Measurements from ENCODE around the gene COL13A1.

GRCh38 chr10:69795242-69795934, 6.3 kb upstream of the COL13A1 start:
- TF ChIP-seq POLR2AphosphoS5 (IDR thresholded peaks at IDR 0.05) (no peak), EP300 (IDR thresholded peaks at IDR 0.05) (no peak), POLR2A (IDR thresholded peaks at IDR 0.05) (no peak)
- TF ChIP-seq, protein P1, sequence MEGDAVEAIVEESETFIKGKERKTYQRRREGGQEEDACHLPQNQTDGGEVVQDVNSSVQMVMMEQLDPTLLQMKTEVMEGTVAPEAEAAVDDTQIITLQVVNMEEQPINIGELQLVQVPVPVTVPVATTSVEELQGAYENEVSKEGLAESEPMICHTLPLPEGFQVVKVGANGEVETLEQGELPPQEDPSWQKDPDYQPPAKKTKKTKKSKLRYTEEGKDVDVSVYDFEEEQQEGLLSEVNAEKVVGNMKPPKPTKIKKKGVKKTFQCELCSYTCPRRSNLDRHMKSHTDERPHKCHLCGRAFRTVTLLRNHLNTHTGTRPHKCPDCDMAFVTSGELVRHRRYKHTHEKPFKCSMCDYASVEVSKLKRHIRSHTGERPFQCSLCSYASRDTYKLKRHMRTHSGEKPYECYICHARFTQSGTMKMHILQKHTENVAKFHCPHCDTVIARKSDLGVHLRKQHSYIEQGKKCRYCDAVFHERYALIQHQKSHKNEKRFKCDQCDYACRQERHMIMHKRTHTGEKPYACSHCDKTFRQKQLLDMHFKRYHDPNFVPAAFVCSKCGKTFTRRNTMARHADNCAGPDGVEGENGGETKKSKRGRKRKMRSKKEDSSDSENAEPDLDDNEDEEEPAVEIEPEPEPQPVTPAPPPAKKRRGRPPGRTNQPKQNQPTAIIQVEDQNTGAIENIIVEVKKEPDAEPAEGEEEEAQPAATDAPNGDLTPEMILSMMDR (IDR thresholded peaks at IDR 0.05): no peak

All from upper lobe of left lung (tissue), 4 donors.